Activated naive CD8-positive, alpha-beta T cell treated with anti-CD3 and anti-CD28 coated beads, Interleukin-2, amount 50 U/mL, for 24 hours (primary cell): ENCODE results near the gene CAPN13.
"Not testable (repeated sequence)": the region's sequence is repeated elsewhere in the genome, so short reads cannot be mapped to it uniquely, and the experiment has no call there.

Experiments used
- ATAC-seq: fragments of 150-1000 bp; cut with Tn5 transposase; one replicate; pipeline ENCODE4 v1.10.0; 2021
- DNase-seq: peaks from one replicate; pipeline ENCODE4 v3.0.0; 2021
- H3K27ac Mint-ChIP-seq: one replicate; pipeline ENCODE4 v1.8.0; 2021; ENCODE audit warnings: mild to moderate bottlenecking, mixed read lengths
- H3K27me3 Mint-ChIP-seq: one replicate; pipeline ENCODE4 v1.8.0; 2021; ENCODE audit warnings: mixed read lengths
- H3K36me3 Mint-ChIP-seq: one replicate; pipeline ENCODE4 v1.8.0; 2021; ENCODE audit warnings: low read depth, mixed read lengths
- H3K4me1 Mint-ChIP-seq: one replicate; pipeline ENCODE4 v1.8.0; 2021; ENCODE audit warnings: mixed read lengths
- H3K4me3 Mint-ChIP-seq: one replicate; pipeline ENCODE4 v1.8.0; 2021; ENCODE audit warnings: mild to moderate bottlenecking, moderate library complexity, mixed read lengths
- H3K9me3 Mint-ChIP-seq: one replicate; pipeline ENCODE4 v1.8.0; 2021; ENCODE audit warnings: mixed read lengths

Gene CAPN13

DNA sequence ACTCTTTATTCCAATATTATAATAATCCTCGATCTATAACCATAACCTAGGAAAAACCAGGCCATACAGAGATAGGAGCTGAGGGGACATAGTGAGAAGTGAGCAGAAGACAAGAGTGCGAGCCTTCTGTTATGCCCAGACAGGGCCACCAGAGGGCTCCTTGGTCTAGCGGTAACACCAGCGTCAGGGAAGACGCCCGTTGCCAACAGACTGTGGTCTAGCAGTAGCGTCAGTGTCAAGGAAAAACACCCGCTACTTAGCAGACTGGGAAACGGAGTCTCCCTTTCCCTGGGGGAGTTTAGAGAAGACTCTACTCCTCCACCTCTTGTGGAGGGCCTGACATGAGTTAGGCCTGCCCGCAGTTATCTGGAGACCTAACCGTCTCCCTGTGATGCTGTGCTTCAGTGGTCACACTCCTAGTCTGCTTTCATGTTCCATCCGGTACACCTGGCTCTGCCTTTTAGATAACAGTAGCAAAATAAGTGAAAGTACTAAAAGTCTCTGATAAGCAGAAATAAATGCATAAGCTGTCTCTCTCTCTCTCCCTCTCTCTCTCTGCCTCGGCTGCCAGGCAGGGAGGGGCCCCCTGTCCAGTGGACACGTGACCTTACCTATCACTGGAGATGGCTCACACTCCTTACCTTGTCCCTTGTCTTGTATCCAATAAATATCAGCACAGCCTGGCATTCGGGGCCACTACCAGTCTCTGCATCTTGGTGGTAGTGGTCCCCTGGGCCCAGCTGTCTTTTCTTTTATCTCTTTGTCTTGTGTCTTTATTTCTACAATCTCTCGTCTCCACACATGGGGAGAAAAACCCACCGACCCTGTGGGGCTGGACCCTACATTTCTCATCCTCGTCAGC is 109.8 kb downstream of the CAPN13 start:
- not testable (repeated sequence) for H3K27me3 Mint-ChIP-seq, DNase-seq
- H3K9me3 Mint-ChIP-seq, result peaks cover 18% of the 10 kb centered on the region

DNA sequence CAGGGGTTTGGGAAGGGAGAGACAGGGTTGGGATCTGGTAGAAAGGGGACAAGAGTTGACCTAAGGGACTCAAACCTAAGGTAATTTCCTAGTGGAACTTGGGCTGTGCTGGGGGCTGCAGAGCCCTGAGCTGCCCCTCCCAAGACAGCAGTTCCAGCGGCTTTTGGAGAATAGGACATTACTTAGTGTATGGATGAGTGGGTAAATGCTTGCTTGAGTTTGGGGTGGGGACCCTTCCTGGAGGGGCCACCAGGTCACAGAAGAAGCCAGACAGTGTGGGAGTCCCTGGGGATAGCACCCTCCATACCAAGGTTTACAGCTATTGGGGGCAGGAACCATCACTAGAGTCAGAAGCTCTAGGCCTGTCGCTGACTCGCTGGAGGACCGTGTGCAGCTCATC is 111.5 kb downstream of the CAPN13 start:
- H3K9me3 Mint-ChIP-seq, result peaks cover 2% of the 10 kb centered on the region
- H3K36me3 Mint-ChIP-seq, result no peaks in the 10 kb centered on the region
- H3K4me3 Mint-ChIP-seq, result no peak overlapping the region
- H3K27me3 Mint-ChIP-seq, result no peaks in the 10 kb centered on the region
- no peaks in the 10 kb centered on the region for H3K4me1 Mint-ChIP-seq
- DNase-seq, result no peak
- no peak overlapping the region for H3K27ac Mint-ChIP-seq
- ATAC-seq, result no peak

More for the DNA sequence above, 109.8 kb downstream of the CAPN13 start:
- not testable (repeated sequence) for H3K27ac Mint-ChIP-seq, H3K4me1 Mint-ChIP-seq, H3K4me3 Mint-ChIP-seq, H3K36me3 Mint-ChIP-seq, ATAC-seq

DNA sequence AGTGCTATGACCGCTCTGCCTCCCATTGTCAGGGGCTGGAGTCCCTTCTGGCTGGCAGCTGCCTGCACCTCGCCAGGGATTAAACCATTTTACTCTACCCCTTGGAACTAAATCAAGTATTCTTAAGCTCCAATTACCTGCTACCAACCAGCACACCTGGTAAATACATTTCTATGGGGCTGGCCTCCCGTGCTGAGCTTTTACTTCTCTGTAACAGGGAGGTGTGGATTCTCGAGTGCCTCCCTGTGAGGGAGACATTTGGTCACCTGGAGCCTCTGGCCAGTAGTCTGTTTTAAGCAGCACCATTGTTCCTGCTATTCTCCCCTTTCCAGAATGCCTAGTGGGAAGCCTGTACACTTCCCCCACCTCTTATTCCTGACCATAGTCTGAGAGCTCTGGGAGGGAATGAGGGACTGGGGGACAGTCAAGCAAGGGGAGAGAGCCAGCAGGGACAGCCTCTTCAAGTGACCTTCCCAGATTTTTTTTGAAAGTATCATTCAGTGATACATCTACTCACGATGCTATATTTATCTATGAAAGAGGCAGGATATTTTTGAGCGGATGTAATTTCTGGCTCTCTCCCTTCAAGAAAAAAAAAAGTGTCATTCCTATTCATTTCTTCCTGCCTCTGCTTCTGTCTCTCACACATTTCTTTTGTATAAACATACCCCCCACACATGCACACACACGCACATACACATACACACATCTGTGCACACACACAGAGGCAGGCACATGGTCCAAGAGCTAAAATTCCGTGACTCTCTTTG is 112.8 kb downstream of the CAPN13 start:
- no peak for ATAC-seq

DNA sequence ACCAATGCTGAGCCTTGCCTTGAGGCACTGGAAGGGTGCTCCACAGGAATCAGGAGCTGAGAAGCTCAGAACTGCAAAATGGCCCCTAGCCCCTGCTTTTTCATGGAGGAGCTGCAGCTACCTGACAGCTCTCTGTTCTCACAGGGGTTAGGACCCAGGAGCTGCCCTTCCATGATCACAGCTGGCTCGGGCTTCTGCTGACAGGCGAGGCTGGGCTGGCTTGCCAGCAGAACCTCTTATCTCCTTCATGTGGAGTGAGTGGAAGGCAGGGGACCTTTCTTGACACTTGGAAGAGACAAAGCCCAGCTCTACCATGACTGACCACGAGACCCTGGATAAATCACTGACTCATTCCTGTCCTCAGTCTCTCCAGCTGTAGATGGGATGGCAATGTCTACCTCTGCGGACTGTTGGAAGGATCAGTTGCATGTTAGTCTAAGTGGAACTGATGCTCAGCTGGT is 113.4 kb downstream of the CAPN13 start:
- DNase-seq (no peak), ATAC-seq (no peak)
- Mint-ChIP-seq H3K9me3 (no peaks in the 10 kb centered on the region), H3K4me1 (no peaks in the 10 kb centered on the region), H3K27ac (no peak overlapping the region), H3K36me3 (no peaks in the 10 kb centered on the region), H3K27me3 (no peaks in the 10 kb centered on the region), H3K4me3 (no peak overlapping the region)

More for the DNA sequence above, 112.8 kb downstream of the CAPN13 start:
- no peak for DNase-seq
- Mint-ChIP-seq H3K27me3 (no peaks in the 10 kb centered on the region), H3K27ac (no peak overlapping the region), H3K4me3 (no peak overlapping the region), H3K9me3 (no peaks in the 10 kb centered on the region), H3K4me1 (no peaks in the 10 kb centered on the region), H3K36me3 (no peaks in the 10 kb centered on the region)

DNA sequence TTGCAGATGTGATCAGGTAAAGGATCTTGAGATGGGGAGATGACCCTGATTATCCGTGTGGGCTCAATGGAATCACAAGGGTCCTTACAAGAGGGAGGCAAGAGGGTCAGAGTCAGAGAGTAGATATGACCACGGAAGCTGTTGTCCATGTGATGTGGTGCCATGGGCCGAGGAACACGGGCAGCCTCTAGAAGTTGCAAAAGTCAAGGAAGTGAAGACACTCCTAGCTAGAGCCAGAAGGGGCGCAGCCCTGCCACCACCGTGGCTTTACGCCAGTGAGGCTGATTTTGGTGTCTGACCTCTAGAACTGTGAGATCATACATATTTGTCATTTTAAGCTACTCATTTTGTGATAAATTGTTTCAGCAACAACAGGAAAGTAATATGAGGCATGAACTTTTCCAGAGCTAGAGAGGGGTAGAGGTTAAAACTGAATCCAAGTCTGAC is 114.4 kb downstream of the CAPN13 start:
- DNase-seq (no peak), ATAC-seq (no peak)
- no peak overlapping the region for H3K27ac Mint-ChIP-seq
- no peaks in the 10 kb centered on the region for H3K4me1 Mint-ChIP-seq
- no peaks in the 10 kb centered on the region for H3K27me3 Mint-ChIP-seq
- H3K36me3 Mint-ChIP-seq, result no peaks in the 10 kb centered on the region
- H3K9me3 Mint-ChIP-seq, result no peaks in the 10 kb centered on the region
- H3K4me3 Mint-ChIP-seq, result no peak overlapping the region

DNA sequence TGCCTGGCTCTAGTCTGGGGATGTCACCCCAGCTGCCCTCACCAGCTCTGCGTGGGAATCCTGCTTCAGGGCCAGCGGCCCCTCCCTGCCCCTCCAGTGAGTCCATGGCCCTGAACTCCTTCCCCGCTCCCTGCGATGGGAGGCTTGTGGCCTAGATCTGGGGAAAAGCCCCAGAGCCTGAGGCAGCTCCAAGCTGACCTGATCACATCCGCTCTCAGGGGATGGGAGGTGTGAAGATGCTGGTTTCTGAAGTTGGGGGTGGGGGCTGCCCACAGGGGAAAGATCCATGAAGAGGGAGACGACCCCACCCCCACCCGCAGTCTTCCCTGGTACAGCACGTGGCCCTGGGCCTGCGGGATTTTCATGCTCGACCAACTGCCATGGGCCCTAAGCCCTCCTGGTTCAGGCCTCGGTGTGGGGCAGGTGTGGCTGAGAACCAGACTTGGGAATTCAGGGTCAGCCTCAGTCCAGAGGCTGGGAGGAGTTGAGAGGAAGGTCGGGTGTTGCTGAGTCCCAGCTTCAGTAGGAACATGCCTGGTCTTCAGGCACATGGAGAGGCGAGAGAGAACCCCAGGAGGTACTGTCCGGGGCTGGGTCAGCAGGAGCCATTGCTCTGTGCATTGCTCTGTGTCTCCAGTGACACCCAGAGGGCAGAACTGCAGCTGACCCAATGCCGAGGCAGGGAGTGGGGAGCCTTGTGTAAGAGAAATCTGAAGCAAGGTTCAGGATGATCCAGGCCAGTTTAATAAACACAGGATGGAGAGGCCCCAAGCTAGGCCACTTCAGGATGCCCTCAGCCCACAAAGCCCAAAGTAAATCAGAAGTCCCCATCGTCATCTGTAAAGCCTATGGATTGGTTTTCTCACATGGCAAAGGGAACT is 115.1 kb downstream of the CAPN13 start:
- peak; percentile 20 for ATAC-seq
- Mint-ChIP-seq H3K36me3 (no peaks in the 10 kb centered on the region), H3K9me3 (no peaks in the 10 kb centered on the region), H3K27ac (no peak overlapping the region), H3K4me3 (no peak overlapping the region), H3K4me1 (no peaks in the 10 kb centered on the region), H3K27me3 (no peaks in the 10 kb centered on the region)
- DNase-seq, result no peak

DNA sequence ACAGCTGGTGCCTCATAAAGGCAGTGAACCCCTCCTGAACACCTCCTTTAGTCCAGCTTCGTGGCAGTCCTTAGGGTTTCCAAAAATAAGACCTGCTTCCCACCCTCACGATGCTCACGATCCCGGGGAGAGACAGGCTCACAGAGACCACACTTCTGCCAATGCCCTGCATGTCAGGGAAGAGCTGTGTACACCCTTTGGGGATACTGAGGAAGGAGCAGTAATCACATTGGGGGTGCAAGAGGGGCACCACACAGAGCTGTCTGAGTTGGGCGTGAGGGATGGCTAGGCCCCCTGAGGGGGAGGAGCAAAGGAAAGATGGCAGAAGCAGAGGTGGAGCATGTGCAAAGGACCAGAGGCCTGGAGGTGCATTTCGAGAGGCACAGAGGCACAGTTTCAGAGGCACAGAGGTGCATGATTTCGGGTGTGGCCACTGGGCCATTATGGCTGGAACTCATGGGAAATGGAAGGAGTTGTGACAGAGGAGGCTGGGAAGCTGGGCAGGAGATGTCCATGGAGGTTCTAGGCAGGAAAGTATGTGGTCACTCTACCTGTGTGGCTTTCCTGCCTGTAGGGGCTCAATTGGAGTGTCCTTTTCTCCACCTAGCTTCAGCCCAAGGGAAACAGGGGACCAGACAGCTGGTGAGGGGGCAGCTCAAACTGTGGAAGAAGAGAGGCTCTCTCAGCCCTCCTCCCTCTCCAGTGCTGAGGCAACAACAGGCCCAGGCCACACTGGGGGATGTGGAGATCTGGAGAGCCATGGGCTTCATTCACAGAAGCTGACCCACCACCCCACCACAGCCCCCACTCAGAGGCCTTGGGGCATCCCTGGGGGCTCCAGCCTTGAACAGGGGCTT is 115.9 kb downstream of the CAPN13 start:
- H3K27ac Mint-ChIP-seq, result no peak overlapping the region
- no peak overlapping the region for H3K4me3 Mint-ChIP-seq

DNA sequence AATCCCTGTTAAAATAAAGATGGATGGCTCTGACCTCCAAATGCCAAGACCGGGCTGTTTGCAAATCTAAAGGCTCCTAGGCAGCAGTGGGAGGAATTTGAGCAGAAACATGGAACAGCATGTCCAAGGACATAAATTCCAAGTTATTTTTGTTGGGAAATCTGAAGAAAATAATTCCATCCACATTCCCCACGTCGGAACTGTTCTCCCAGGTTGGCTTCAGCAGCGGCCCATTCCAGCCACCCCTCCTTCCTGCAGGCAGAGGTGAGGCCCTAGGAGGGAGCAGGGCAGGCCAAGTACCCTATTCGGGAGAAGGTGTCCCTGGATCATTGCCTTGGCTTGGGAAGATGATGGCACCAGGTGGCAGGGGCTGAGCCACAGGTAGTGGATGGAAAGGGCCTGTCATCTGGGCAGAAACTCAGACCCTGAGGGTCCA is 117.1 kb downstream of the CAPN13 start:
- no peak for DNase-seq
- H3K9me3 Mint-ChIP-seq, result no peaks in the 10 kb centered on the region
- no peak for ATAC-seq
- H3K27ac Mint-ChIP-seq, result no peak overlapping the region
- H3K36me3 Mint-ChIP-seq, result no peaks in the 10 kb centered on the region
- no peaks in the 10 kb centered on the region for H3K4me1 Mint-ChIP-seq
- H3K27me3 Mint-ChIP-seq, result no peaks in the 10 kb centered on the region
- H3K4me3 Mint-ChIP-seq, result no peak overlapping the region

More for the DNA sequence above, 115.9 kb downstream of the CAPN13 start:
- DNase-seq (no peak), ATAC-seq (no peak)
- Mint-ChIP-seq H3K36me3 (no peaks in the 10 kb centered on the region), H3K9me3 (no peaks in the 10 kb centered on the region), H3K27me3 (no peaks in the 10 kb centered on the region), H3K4me1 (no peaks in the 10 kb centered on the region)

DNA sequence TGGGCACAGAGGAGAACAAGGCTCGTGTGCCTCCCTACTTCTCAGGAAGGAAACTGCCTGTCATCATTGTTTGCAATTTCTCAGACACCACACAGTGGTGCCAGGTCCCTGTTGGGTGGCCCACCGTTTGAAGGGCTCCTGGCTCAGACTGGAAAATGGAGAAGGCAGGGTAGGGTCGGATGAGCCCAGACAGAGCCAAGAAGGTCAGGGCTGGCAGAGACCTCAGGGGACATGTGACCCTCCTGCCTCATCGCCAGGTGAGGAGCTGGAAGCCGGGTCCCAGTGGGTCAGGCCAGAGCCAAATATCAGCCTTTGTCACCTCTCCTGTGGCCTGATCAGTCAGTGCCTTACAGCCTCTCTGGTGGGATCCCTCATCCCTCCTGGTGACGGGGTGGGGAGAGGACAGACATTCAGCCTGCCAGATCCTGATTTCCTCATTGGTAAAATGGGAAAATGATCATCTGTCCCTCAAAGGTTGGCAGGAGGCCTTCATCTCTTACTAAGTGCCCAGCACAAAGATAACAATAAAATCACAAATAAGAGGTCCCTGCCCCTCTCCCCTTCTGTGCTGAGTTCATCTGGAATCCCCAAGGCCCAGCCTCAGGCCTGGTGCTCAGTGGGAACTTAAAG is 117.6 kb downstream of the CAPN13 start:
- H3K36me3 Mint-ChIP-seq, result no peaks in the 10 kb centered on the region
- no peaks in the 10 kb centered on the region for H3K4me1 Mint-ChIP-seq
- H3K9me3 Mint-ChIP-seq, result no peaks in the 10 kb centered on the region
- no peaks in the 10 kb centered on the region for H3K27me3 Mint-ChIP-seq
- DNase-seq, result no peak
- no peak overlapping the region for H3K27ac Mint-ChIP-seq
- ATAC-seq, result no peak
- no peak overlapping the region for H3K4me3 Mint-ChIP-seq

DNA sequence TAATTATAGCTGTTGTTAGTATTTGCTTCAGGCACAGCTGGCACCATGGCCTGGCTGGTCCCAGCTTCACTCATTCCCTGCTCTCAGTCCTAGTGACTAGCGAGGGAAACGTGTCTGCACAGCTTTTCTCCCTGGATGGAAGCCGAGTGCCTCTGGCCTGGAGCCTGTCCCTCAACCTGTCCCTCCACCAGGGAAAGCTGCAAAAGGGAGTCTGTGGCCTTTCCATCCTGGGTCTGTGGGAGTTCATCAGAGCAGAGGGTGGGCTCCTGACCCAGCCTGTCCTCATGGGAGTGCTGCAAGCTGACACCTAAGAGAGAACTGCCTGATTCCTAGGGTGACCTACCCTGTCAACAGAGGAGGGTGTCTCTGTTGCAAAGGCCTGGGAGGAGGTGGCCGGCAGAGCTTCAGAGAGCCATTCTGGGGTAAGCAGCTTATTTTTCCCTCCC is 118.3 kb downstream of the CAPN13 start:
- DNase-seq (no peak), ATAC-seq (peak; percentile 26)
- Mint-ChIP-seq H3K4me3 (no peak overlapping the region), H3K27me3 (no peaks in the 10 kb centered on the region), H3K27ac (no peak overlapping the region), H3K36me3 (no peaks in the 10 kb centered on the region), H3K4me1 (no peaks in the 10 kb centered on the region), H3K9me3 (no peaks in the 10 kb centered on the region)

DNA sequence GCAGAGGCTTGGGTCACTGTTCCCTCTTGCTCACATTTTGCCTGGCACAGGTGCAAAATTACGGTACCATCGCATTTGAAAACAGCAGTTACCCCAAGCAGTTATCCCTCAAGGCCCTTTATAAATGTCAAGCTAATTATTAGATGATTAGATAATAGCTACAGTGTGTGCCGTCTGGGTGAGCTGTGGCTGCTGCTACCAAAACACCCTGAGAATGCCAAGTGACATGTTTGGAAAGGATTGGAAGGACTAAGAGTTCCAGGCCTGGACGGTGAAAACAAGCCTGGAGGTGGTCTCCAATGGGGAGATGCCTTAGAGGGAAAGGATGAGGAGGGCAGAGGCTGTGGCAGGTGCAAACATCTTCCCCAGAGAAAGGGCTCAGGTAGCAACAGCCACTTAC is 120.6 kb downstream of the CAPN13 start:
- Mint-ChIP-seq H3K27me3 (no peaks in the 10 kb centered on the region), H3K27ac (no peak overlapping the region), H3K9me3 (no peaks in the 10 kb centered on the region), H3K36me3 (no peaks in the 10 kb centered on the region), H3K4me3 (no peak overlapping the region), H3K4me1 (no peaks in the 10 kb centered on the region)
- no peak for ATAC-seq
- no peak for DNase-seq

DNA sequence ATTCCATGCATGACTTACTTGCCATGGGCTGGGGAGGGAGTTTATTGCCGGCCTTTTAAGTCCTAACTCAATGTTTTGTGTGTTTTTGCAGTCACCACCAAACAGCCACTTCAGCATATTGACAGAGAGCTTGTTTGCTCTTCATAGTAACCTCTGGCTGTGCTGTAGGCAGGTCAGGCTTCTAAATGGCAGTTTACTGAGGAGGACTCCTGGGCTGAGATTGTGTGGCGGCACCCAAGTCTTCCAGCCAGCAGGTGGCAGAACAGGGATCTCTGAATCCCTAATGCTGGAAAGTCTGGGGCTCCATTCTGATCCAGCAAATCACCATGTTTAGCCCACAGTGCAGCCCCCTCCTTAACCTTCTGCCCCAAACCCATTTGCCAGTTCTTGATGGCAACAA is 121.2 kb downstream of the CAPN13 start:
- Mint-ChIP-seq H3K27me3 (no peaks in the 10 kb centered on the region), H3K36me3 (no peaks in the 10 kb centered on the region), H3K4me3 (no peak overlapping the region), H3K4me1 (no peaks in the 10 kb centered on the region), H3K27ac (no peak overlapping the region), H3K9me3 (no peaks in the 10 kb centered on the region)
- DNase-seq (no peak), ATAC-seq (no peak)

DNA sequence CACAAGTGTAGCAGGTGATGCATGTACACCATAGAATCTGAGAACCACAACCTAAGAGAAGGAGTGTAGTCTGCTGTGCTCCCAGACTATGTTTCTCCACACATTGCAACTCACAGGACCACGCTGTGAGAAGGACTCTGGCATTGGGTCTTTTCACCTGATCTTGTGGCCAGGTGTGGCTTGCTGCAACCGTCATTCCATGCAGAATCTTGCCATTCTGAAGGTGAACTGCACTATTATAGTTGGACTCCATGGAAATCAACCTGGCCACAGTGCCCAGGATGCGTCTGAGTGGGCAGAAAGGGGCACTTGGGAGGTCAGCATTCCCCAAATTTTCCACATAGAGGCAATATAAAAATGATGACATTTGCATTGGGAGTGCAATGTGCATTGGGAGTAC is 122.2 kb downstream of the CAPN13 start:
- H3K4me3 Mint-ChIP-seq, result no peak overlapping the region
- no peak for ATAC-seq

More for the DNA sequence above, 122.2 kb downstream of the CAPN13 start:
- Mint-ChIP-seq H3K36me3 (no peaks in the 10 kb centered on the region), H3K9me3 (no peaks in the 10 kb centered on the region), H3K27ac (no peak overlapping the region), H3K4me1 (no peaks in the 10 kb centered on the region), H3K27me3 (no peaks in the 10 kb centered on the region)
- DNase-seq, result no peak
